Keratinocyte (primary cell): Measurements from ENCODE around the gene KRT78. TPM values are rescaled to one million over a fixed set of nuclear protein-coding genes. Genes with fewer than 3 reads are reported as not detected.

ENCODE experiments used
- DNase-seq: peaks from one replicate; pipeline ENCODE4 v3.0.0-alpha.2; 2011; ENCODE audit warnings: low read depth, missing footprints, low spot score
- FAIRE-seq: peaks from 2 replicates; lab custom pipeline; 2011; peaks lifted over from hg19 to GRCh38; lab: Jason Lieb, UNC
- H2AFZ ChIP-seq: 2 replicates; pipeline ENCODE4 v1.6.0; 2012; ENCODE audit warnings: low read length, control low read depth, inconsistent platforms; ENCODE audit not compliant: control insufficient read depth
- H3K27ac ChIP-seq: 2 replicates; pipeline ENCODE4 v1.5.1; 2011; ENCODE audit warnings: low read length; ENCODE audit not compliant: control insufficient read depth, insufficient read depth
- H3K27me3 ChIP-seq: 3 replicates; pipeline ENCODE4 v1.6.0; 2011; ENCODE audit warnings: low read length; ENCODE audit not compliant: control insufficient read depth, insufficient read depth; ENCODE audit errors: extremely low read depth
- H3K36me3 ChIP-seq, 2 experiments: 2 replicates in 1 of 2; 3 replicates in 1 of 2; pipeline ENCODE4 v1.5.1; 2011; ENCODE audit warnings: low read length in 2 of 2, mild to moderate bottlenecking in 1 of 2; ENCODE audit not compliant: control insufficient read depth in 2 of 2, insufficient read depth in 2 of 2; ENCODE audit errors: extremely low read depth in 1 of 2
- H3K4me1 ChIP-seq: 3 replicates; pipeline ENCODE4 v1.5.1; 2011; ENCODE audit warnings: low read length; ENCODE audit not compliant: control insufficient read depth, insufficient read depth; ENCODE audit errors: extremely low read depth
- H3K4me2 ChIP-seq: 3 replicates; pipeline ENCODE4 v1.6.0; 2011; ENCODE audit warnings: low read depth, low read length; ENCODE audit not compliant: control insufficient read depth, insufficient read depth; ENCODE audit errors: extremely low read depth
- H3K4me3 ChIP-seq, 3 experiments: fragments of 200-600 bp in 1 of 3; sonication (generic) in 1 of 3; 2 replicates in 2 of 3; 3 replicates in 1 of 3; pipeline ENCODE4 v1.5.1; 2011 to 2016; ENCODE audit warnings: low read length in 3 of 3, mild to moderate bottlenecking in 3 of 3, control low read depth in 2 of 3, inconsistent platforms in 1 of 3, low read depth in 1 of 3, mixed read lengths in 1 of 3, mixed run types in 1 of 3, moderate library complexity in 1 of 3; ENCODE audit not compliant: control insufficient read depth in 2 of 3, insufficient read depth in 2 of 3; ENCODE audit errors: extremely low read depth in 1 of 3
- H3K79me2 ChIP-seq: 2 replicates; pipeline ENCODE4 v1.6.0; 2012; ENCODE audit warnings: low read length; ENCODE audit not compliant: control insufficient read depth, insufficient read depth
- H3K9ac ChIP-seq: 3 replicates; pipeline ENCODE4 v1.6.0; 2011; ENCODE audit warnings: low read length; ENCODE audit not compliant: control insufficient read depth, insufficient read depth; ENCODE audit errors: extremely low read depth
- H3K9me1 ChIP-seq: 3 replicates; pipeline ENCODE4 v1.6.0; 2011; ENCODE audit warnings: low read length; ENCODE audit not compliant: control insufficient read depth, insufficient read depth; ENCODE audit errors: extremely low read depth
- H3K9me3 ChIP-seq: 2 replicates; pipeline ENCODE4 v1.5.1; 2012; ENCODE audit warnings: low read depth, low read length; ENCODE audit not compliant: control insufficient read depth
- H4K20me1 ChIP-seq: 3 replicates; pipeline ENCODE4 v1.6.0; 2011; ENCODE audit warnings: low read length; ENCODE audit not compliant: control insufficient read depth, insufficient read depth; ENCODE audit errors: extremely low read depth
- EZH2 ChIP-seq: IDR thresholded peaks from one replicate; pipeline ENCODE4 v1.6.1; 2012; ENCODE audit warnings: inconsistent platforms, mild to moderate bottlenecking, low read length, moderate library complexity
- dilution Hi-C: fragments of 300-500 bp; cut with MboI; formaldehyde crosslinking; loops from one replicate; pipeline ENCODE4 v1.7.0; 2020; ENCODE audit warnings: low sequenced_read_pairs; ENCODE audit not compliant: extremely low pct_ligation_motif_present
- polyA plus RNA-seq, 5 experiments: library from polyadenylated mRNA; depleted of rRNA in 3 of 5; stranded (reverse) in 3 of 5; stranded (forward) in 1 of 5; unstranded in 1 of 5; fragments of >200 nt; gene quantifications; 1 replicate in 1 of 5; 2 replicates in 3 of 5; 3 replicates in 1 of 5; pipeline versions ENCODE4 v1.2.1 to v1.2.3, GENCODE V29; 2011 to 2012; ENCODE audit warnings: missing spikeins in 2 of 5, low read depth in 1 of 5, low replicate concordance in 1 of 5
- TF ChIP-seq, protein P1 (sequence below), 3 experiments: IDR thresholded peaks in 1 of 3; conservative IDR thresholded peaks in 1 of 3; optimal IDR thresholded peaks in 1 of 3; 2 replicates in 2 of 3; 3 replicates in 1 of 3; pipeline versions ENCODE3 to v1.5.1; 2011; ENCODE audit warnings: low read length in 3 of 3, mild to moderate bottlenecking in 3 of 3, moderate library complexity in 2 of 3, control low read depth in 1 of 3, inconsistent platforms in 1 of 3; ENCODE audit not compliant: insufficient read depth in 2 of 3; ENCODE audit errors: extremely low read depth in 1 of 3

Gene KRT78
- polyA plus RNA-seq, 1 donor (not counting 4 experiments of a cell fraction or from before 2014, with no cell fraction given), result 0.96 TPM

DNA sequence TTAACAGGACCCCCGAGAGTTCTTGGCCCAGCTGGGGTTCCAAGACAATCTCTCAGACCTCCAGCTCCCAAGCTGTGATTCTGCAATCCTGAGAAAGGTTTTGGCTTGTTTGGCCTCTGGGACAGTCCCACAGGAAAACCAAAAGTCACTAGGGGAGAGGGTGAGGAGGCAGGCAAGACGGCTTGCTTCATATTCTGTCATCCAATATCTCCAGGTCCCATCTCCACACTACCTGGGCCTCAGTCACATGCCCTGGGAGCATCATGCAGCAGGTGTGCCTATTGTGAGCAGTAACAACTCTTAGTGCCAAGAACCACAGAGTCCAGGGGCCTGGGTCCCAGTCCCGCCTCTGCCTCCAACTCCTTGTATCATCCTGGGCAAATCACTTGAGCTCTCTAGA lies 16.3 kb downstream of the KRT78 start:
- H2AFZ ChIP-seq, result no peak overlapping the region
- H3K9me3 ChIP-seq, result no peaks in the 10 kb centered on the region
- FAIRE-seq (no peak), DNase-seq (no peak)
- TF ChIP-seq, protein P1, sequence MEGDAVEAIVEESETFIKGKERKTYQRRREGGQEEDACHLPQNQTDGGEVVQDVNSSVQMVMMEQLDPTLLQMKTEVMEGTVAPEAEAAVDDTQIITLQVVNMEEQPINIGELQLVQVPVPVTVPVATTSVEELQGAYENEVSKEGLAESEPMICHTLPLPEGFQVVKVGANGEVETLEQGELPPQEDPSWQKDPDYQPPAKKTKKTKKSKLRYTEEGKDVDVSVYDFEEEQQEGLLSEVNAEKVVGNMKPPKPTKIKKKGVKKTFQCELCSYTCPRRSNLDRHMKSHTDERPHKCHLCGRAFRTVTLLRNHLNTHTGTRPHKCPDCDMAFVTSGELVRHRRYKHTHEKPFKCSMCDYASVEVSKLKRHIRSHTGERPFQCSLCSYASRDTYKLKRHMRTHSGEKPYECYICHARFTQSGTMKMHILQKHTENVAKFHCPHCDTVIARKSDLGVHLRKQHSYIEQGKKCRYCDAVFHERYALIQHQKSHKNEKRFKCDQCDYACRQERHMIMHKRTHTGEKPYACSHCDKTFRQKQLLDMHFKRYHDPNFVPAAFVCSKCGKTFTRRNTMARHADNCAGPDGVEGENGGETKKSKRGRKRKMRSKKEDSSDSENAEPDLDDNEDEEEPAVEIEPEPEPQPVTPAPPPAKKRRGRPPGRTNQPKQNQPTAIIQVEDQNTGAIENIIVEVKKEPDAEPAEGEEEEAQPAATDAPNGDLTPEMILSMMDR (optimal IDR thresholded peaks at IDR 0.05 in 1 of 3, IDR thresholded peaks at IDR 0.05 in 1 of 3, conservative IDR thresholded peaks at IDR 0.05 in 1 of 3; ENCODE audit: extremely low read depth in 1 of 3, insufficient read depth in 2 of 3, low read length in 3 of 3), result no peak
- no peak for TF ChIP-seq EZH2
- H3K36me3 ChIP-seq, result no peaks in the 10 kb centered on the region
- H3K4me1 ChIP-seq, result peaks cover 8% of the 10 kb centered on the region
- no peaks in the 10 kb centered on the region for H3K27me3 ChIP-seq
- no peaks in the 10 kb centered on the region for H3K79me2 ChIP-seq
- no peaks in the 10 kb centered on the region for H3K9me1 ChIP-seq
- H3K9ac ChIP-seq, result no peak overlapping the region
- H3K27ac ChIP-seq, result no peak overlapping the region
- H3K4me3 ChIP-seq, result no peak overlapping the region
- no peak overlapping the region for H3K4me2 ChIP-seq
- no peaks in the 10 kb centered on the region for H4K20me1 ChIP-seq
- dilution Hi-C loops, result no loop called here

DNA sequence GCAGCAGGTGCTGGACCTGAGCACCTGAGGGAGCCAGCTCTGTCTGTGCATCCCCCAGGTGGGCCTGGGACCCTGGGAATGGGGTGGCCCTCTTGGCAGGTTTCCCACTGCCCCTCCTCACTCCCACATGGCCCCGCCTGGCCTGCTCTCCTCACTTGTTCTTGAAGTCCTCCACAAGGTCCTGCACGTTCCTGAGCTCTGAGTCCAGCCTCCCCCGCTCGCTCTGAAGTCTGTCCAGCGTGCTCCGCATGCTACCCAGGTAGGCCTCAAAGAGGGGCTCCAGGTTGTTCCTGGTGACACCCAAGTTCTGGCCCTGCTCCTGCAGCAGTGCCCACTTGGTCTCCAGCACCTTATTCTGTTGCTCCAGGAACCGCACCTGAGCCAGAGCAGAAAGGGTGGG lies 17.5 kb downstream of the KRT78 start:
- Histone ChIP-seq H3K9ac (no peak overlapping the region), H2AFZ (no peak overlapping the region), H3K36me3 (no peaks in the 10 kb centered on the region), H3K27me3 (no peaks in the 10 kb centered on the region), H3K27ac (no peak overlapping the region), H3K4me1 (peaks cover 2% of the 10 kb centered on the region), H3K79me2 (no peaks in the 10 kb centered on the region), H3K9me1 (no peaks in the 10 kb centered on the region), H4K20me1 (no peaks in the 10 kb centered on the region), H3K4me3 (no peak overlapping the region), H3K4me2 (no peak overlapping the region), H3K9me3 (no peaks in the 10 kb centered on the region)
- FAIRE-seq (no peak), DNase-seq (no peak)
- dilution Hi-C loops, result no loop called here
- TF ChIP-seq, protein P1 (optimal IDR thresholded peaks at IDR 0.05 in 1 of 3, IDR thresholded peaks at IDR 0.05 in 1 of 3, conservative IDR thresholded peaks at IDR 0.05 in 1 of 3; ENCODE audit: extremely low read depth in 1 of 3, insufficient read depth in 2 of 3, low read length in 3 of 3), result no peak
- TF ChIP-seq EZH2, result no peak
